Upper lobe of left lung (tissue), 4 donors: ENCODE measurements around the gene RBM15.

ENCODE experiments used
- CTCF ChIP-seq, 6 experiments: fragments of 450-650 bp in 4 of 6; fragments of 200-600 bp in 2 of 6; sonication (generic) in 2 of 6; IDR thresholded peaks; one replicate each; pipeline ENCODE4 v1.5.1; 2016 to 2019; ENCODE audit warnings: antibody characterized with exemption in 6 of 6
- EP300 ChIP-seq, 4 donors: sonication (generic); formaldehyde crosslinking; IDR thresholded peaks; one replicate each; pipeline ENCODE4 v1.5.1; 2017; ENCODE audit warnings: antibody characterized with exemption in 4 of 4, control low read depth in 2 of 4
- POLR2A ChIP-seq, 4 donors: fragments of 450-650 bp; IDR thresholded peaks; one replicate each; pipeline ENCODE4 v1.5.1; 2016 to 2017; ENCODE audit warnings: antibody characterized with exemption in 4 of 4, mild to moderate bottlenecking in 2 of 4
- POLR2AphosphoS5 ChIP-seq, 2 donors: sonication (generic); formaldehyde crosslinking; IDR thresholded peaks; one replicate each; pipeline ENCODE4 v1.5.1; 2017; ENCODE audit warnings: antibody characterized with exemption in 2 of 2

DNA sequence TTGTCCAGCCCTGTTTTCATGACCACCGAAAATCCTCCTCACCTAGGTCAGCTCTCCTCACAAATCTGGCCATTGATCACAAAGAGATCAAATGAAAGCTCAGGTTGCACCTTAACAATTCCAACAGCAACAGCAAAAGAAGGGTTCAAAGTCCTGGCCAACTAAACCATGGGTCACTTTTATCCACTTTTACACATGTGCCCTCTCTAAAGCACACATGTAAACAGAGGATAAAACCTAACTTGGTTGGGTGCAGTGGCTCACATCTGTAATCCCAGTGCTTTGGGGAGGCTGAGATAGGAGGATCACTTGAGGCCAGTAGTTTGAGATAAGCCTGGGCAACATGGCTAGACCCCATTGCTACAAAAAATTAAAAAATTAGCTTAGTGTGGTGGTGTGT, 3.9 kb upstream of the RBM15 start:
- TF ChIP-seq CTCF (IDR thresholded peaks at IDR 0.05) = no peak
- TF ChIP-seq POLR2A (IDR thresholded peaks at IDR 0.05) = no peak
- TF ChIP-seq EP300 (IDR thresholded peaks at IDR 0.05) = no peak
- no peak for TF ChIP-seq POLR2AphosphoS5 (IDR thresholded peaks at IDR 0.05)
